Uterus (tissue), 2 donors: ENCODE results near the gene INTS15.
"Not testable (repeated sequence)": the region's sequence is repeated elsewhere in the genome, so short reads cannot be mapped to it uniquely, and the experiment has no call there.

Experiments used
- POLR2A ChIP-seq, 2 donors: fragments of 450-650 bp; IDR thresholded peaks; one replicate each; pipeline ENCODE4 v1.6.1; 2016; ENCODE audit warnings: antibody characterized with exemption in 2 of 2, mild to moderate bottlenecking in 1 of 2, moderate library complexity in 1 of 2
- TF ChIP-seq, protein P1 (sequence below), 4 experiments: fragments of 200-600 bp in 2 of 4; fragments of 450-650 bp in 2 of 4; sonication (generic) in 2 of 4; IDR thresholded peaks; one replicate each; pipeline ENCODE4 v1.5.1; 2016 to 2019; ENCODE audit warnings: antibody characterized with exemption in 4 of 4, mild to moderate bottlenecking in 2 of 4, moderate library complexity in 1 of 4

DNA sequence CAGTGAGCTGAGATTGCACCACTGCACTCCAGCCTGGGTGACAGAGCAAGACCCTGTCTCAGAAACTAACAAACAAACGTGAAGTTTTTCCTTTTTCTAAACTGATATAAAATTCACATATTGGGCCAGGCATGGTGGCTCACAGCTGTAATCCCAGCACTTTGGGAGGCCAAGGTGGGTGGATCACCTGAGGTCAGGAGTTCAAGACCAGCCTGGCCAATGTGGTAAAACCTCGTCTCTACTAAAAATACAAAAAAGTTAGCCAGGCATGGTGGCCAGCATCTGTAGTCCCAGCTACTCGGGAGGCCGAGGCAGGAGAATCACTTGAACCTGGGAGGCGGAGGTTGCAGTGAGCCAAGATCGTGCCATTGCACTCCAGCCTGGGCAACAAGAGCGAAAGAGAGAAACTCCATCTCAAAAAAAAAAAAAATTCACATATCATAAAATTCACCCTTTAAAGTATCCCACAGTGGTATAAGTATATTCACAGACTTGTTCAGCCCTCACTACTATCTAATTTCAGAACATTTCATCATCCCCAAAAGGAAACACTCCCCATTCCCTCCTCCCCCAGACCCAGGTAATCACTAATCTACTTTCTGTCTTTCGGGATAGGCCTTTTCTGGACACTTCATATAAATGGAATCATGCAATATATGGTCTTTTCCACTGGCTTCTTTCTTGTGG lies 3.9 kb upstream of the INTS15 start:
- TF ChIP-seq, protein P1, sequence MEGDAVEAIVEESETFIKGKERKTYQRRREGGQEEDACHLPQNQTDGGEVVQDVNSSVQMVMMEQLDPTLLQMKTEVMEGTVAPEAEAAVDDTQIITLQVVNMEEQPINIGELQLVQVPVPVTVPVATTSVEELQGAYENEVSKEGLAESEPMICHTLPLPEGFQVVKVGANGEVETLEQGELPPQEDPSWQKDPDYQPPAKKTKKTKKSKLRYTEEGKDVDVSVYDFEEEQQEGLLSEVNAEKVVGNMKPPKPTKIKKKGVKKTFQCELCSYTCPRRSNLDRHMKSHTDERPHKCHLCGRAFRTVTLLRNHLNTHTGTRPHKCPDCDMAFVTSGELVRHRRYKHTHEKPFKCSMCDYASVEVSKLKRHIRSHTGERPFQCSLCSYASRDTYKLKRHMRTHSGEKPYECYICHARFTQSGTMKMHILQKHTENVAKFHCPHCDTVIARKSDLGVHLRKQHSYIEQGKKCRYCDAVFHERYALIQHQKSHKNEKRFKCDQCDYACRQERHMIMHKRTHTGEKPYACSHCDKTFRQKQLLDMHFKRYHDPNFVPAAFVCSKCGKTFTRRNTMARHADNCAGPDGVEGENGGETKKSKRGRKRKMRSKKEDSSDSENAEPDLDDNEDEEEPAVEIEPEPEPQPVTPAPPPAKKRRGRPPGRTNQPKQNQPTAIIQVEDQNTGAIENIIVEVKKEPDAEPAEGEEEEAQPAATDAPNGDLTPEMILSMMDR (IDR thresholded peaks at IDR 0.05) = not testable (repeated sequence)
- TF ChIP-seq POLR2A (IDR thresholded peaks at IDR 0.05) = not testable (repeated sequence)
